Transverse colon (tissue), 4 donors: Measurements from ENCODE around the gene PRDM2.
"Not testable (repeated sequence)": the region's sequence is repeated elsewhere in the genome, so short reads cannot be mapped to it uniquely, and the experiment has no call there.

ENCODE experiments used
- CTCF ChIP-seq, 5 experiments: fragments of 200-600 bp in 3 of 5; fragments of 450-650 bp in 2 of 5; sonication (generic) in 3 of 5; IDR thresholded peaks; 1 replicate in 2 of 5; 2 replicates in 3 of 5; pipeline ENCODE4 v1.5.1; 2016 to 2017; ENCODE audit warnings: antibody characterized with exemption in 5 of 5, inconsistent platforms in 3 of 5, mild to moderate bottlenecking in 2 of 5, moderate library complexity in 1 of 5
- EP300 ChIP-seq: sonication (generic); formaldehyde crosslinking; IDR thresholded peaks from one replicate; pipeline ENCODE4 v1.6.1; 2017; ENCODE audit warnings: antibody characterized with exemption, low read depth
- POLR2A ChIP-seq: fragments of 450-650 bp; IDR thresholded peaks from one replicate; pipeline ENCODE4 v1.6.1; 2016; ENCODE audit warnings: antibody characterized with exemption, mild to moderate bottlenecking, moderate library complexity
- POLR2AphosphoS5 ChIP-seq, 3 donors: sonication (generic); formaldehyde crosslinking; IDR thresholded peaks; one replicate each; pipeline ENCODE4 v1.6.1; 2016; ENCODE audit warnings: antibody characterized with exemption in 3 of 3

DNA sequence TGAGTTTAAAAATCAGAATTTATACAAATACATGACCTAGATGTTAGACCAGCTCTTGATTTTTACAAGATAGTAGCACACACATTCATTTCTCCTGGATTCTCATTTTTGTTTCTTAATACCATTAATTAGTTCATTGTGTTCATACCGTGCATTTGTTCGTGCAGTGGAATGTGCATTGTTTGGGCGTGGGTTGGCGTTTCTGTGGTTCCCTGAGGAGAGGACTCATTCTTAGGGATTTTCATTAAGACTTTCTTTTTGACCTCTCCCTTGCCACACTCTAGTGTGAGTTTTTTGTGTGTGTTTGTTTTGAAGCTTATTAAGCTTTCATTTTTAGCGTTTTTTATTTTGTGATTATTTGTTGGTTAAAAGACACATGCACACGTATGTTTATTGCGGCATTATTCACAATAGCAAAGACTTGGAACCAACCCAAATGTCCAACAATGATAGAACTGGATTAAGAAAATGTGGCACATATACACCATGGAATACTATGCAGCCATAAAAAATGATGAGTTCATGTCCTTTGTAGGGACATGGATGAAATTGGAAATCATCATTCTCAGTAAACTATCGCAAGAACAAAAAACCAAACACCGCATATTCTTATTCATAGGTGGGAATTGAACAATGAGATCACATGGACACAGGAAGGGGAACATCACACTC is 15.8 kb downstream of the PRDM2 start:
- not testable (repeated sequence) for TF ChIP-seq CTCF (IDR thresholded peaks at IDR 0.05); POLR2A; EP300; POLR2AphosphoS5 (IDR thresholded peaks at IDR 0.05)
